ENCODE results near the gene SAPCD1. TPM values are rescaled to one million over a fixed set of nuclear protein-coding genes. Genes with fewer than 3 reads are reported as not detected.
A peak's percentile ranks its signal among the peaks of the same experiment; 100 is the strongest.

SAPCD1 gene
- polyA plus RNA-seq, 3 donors = 10.4 TPM; not detected in 2

DNA sequence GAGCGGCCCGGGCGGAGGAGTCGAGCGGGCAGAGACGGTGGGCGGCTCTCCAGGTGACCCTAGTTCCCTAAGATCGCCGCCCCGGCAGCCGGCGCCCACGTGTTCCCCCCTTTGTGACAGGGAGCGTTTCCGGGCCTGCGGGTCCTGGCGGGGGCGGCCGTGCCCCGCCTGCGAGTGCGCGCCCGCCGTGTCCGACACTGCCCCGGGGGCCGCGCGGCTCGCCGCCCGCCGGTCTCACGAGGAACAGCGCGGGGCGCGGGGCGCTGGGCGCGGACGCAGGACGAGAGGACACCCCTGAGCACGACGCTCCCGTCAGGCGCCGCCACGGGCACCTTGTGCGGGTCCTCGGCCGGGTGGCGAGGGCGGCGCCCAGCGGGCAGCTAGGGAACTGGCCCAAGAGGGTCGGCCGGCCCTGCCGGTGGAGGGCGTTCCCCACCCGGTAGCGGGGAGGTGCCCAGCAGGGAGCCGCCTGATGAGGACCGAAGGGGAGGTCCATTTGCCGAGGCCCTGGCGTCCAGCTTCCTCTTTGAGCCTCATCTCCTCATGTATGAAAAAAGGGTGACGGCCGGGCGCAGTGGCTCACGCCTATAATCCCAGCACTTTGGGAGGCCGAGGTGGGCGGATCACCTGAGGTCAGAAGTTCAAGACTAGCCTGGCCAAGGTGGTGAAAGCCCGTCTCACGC, 33.3 kb downstream of the SAPCD1 start, which contains the start of gene VARS1:
VARS1 (minus strand) TSS at position 137 of the 683 bp plus-strand sequence. CDS start 535 bp downstream, outside the sequence.
- intact Hi-C loops (cut with micrococcal nuclease) = loop anchor here in 1 of 2 donors (2.0 to 10.0 kb wide), 2 partner anchors 27 to 61 kb away; partner anchors contain the start of gene CLIC1
- H3K4me1 ChIP-seq (ENCODE audit: control insufficient read depth in 1 of 2, insufficient read depth in 2 of 2, low read length in 2 of 2) = peaks cover 24 to 30% of the 10 kb centered on the region in 2 donors

DNA sequence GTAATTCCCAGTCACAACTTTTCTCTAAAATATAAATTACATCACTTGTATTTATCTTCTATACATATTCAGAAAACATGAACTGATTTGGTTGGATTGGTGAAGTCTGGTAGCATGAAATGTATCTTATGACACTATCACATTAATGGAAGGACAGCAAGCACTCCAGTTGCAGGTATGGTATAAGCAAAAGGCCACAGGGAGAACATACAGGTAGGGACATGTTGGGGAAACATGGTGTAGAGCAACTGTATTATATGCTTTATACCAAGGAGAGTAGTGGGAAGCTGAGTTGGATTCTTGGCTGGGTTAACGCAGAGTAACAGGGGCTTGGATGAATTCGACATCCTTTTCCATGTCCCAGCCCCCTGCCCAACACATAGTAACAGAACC, 34.5 kb downstream of the SAPCD1 start:
- H2AFZ ChIP-seq (ENCODE audit: insufficient read depth, low read depth, low read length, poor library complexity, severe bottlenecking) = no peak overlapping the region
- no peaks in the 10 kb centered on the region for H3K27me3 ChIP-seq (ENCODE audit: control insufficient read depth in 2 of 2, insufficient read depth in 2 of 2, low read length in 2 of 2)
- H3K4me3 ChIP-seq (replicated peaks in 1 of 3; ENCODE audit: low read depth in 2 of 3, low read length in 3 of 3) = no peak overlapping the region
- Mint-ChIP-seq H3K4me3 (no peak overlapping the region), H3K27ac (peak overlapping the region in 6 of 7 donors; percentile 13 to 87 (median 59)), H3K36me3 (peaks cover 14 to 24% of the 10 kb centered on the region in 2 donors), H3K9me3 (no peaks in the 10 kb centered on the region), H3K27me3 (ENCODE audit: low read depth in 3 of 3) (peaks cover 0 to 2% (median 0%) of the 10 kb centered on the region in 3 donors), H3K4me1 (peaks cover 21% of the 10 kb centered on the region)
- no peak overlapping the region for H3K9ac ChIP-seq (ENCODE audit: insufficient read depth, low read length, poor library complexity, severe bottlenecking)
- TF ChIP-seq, protein P1, sequence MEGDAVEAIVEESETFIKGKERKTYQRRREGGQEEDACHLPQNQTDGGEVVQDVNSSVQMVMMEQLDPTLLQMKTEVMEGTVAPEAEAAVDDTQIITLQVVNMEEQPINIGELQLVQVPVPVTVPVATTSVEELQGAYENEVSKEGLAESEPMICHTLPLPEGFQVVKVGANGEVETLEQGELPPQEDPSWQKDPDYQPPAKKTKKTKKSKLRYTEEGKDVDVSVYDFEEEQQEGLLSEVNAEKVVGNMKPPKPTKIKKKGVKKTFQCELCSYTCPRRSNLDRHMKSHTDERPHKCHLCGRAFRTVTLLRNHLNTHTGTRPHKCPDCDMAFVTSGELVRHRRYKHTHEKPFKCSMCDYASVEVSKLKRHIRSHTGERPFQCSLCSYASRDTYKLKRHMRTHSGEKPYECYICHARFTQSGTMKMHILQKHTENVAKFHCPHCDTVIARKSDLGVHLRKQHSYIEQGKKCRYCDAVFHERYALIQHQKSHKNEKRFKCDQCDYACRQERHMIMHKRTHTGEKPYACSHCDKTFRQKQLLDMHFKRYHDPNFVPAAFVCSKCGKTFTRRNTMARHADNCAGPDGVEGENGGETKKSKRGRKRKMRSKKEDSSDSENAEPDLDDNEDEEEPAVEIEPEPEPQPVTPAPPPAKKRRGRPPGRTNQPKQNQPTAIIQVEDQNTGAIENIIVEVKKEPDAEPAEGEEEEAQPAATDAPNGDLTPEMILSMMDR (IDR thresholded peaks at IDR 0.05) = no peak
- H3K4me2 ChIP-seq (replicated peaks; ENCODE audit: extremely low read depth, low read length, poor library complexity, severe bottlenecking) = no peak overlapping the region
- H4K20me1 ChIP-seq (ENCODE audit: insufficient read depth, low read length) = no peaks in the 10 kb centered on the region
- WGBS (ENCODE audit: insufficient coverage) = no CpG with 5 or more reads among the region's 2 CpGs
- peak overlapping the region in 1 of 2 donors; percentile 31 for H3K27ac ChIP-seq (ENCODE audit: low read depth in 1 of 2, low read length in 2 of 2)
- H3K79me2 ChIP-seq (ENCODE audit: insufficient read depth, low read length) = peaks cover 31% of the 10 kb centered on the region
- H3K36me3 ChIP-seq (replicated peaks in 1 of 2; ENCODE audit: control insufficient read depth in 1 of 2, insufficient read depth in 2 of 2, low read length in 2 of 2) = peaks cover 3 to 22% of the 10 kb centered on the region in 2 donors
- DNase-seq = no peak
- no peaks in the 10 kb centered on the region for H3K9me3 ChIP-seq (replicated peaks in 1 of 2; ENCODE audit: control insufficient read depth in 1 of 2, insufficient read depth in 1 of 2, low read length in 2 of 2)
- peaks cover 19 to 27% of the 10 kb centered on the region in 2 donors for H3K4me1 ChIP-seq (ENCODE audit: control insufficient read depth in 1 of 2, insufficient read depth in 2 of 2, low read length in 2 of 2)
- intact Hi-C loops (cut with micrococcal nuclease) = loop anchor here in 1 of 2 donors (10.0 kb wide), 1 partner anchor 62 kb away; the partner anchor contains the start of gene CLIC1

More for the DNA sequence above, 33.3 kb downstream of the SAPCD1 start, which contains the start of gene VARS1:
- no peaks in the 10 kb centered on the region for H3K9me3 Mint-ChIP-seq
- TF ChIP-seq, protein P1 (IDR thresholded peaks at IDR 0.05) = peak; percentile 78
- Histone ChIP-seq H3K79me2 (ENCODE audit: insufficient read depth, low read length) (peaks cover 28% of the 10 kb centered on the region), H3K9me3 (replicated peaks in 1 of 2; ENCODE audit: control insufficient read depth in 1 of 2, insufficient read depth in 1 of 2, low read length in 2 of 2) (no peaks in the 10 kb centered on the region), H3K27ac (ENCODE audit: low read depth in 1 of 2, low read length in 2 of 2) (peak within 1 kb of the TSS; percentile 72 to 95), H2AFZ (ENCODE audit: insufficient read depth, low read depth, low read length, poor library complexity, severe bottlenecking) (peak within 1 kb of the TSS; percentile 98), H3K9ac (ENCODE audit: insufficient read depth, low read length, poor library complexity, severe bottlenecking) (peak within 1 kb of the TSS; percentile 94), H3K4me2 (replicated peaks; ENCODE audit: extremely low read depth, low read length, poor library complexity, severe bottlenecking) (peak within 1 kb of the TSS; percentile 96), H3K36me3 (replicated peaks in 1 of 2; ENCODE audit: control insufficient read depth in 1 of 2, insufficient read depth in 2 of 2, low read length in 2 of 2) (peaks cover 7 to 22% of the 10 kb centered on the region in 2 donors), H4K20me1 (ENCODE audit: insufficient read depth, low read length) (no peaks in the 10 kb centered on the region), H3K27me3 (ENCODE audit: control insufficient read depth in 2 of 2, insufficient read depth in 2 of 2, low read length in 2 of 2) (no peaks in the 10 kb centered on the region), H3K4me3 (replicated peaks in 1 of 3; ENCODE audit: low read depth in 2 of 3, low read length in 3 of 3) (peak within 1 kb of the TSS; percentile 61 to 98 (median 66))
- H3K36me3 Mint-ChIP-seq = peaks cover 14 to 24% of the 10 kb centered on the region in 2 donors
- H3K27me3 Mint-ChIP-seq (ENCODE audit: low read depth in 3 of 3) = peaks cover 0 to 2% (median 0%) of the 10 kb centered on the region in 3 donors
- H3K27ac Mint-ChIP-seq = peak within 1 kb of the TSS; percentile 97 to 99 (median 99)
- DNase-seq = peak; percentile 96 to 97 (median 97)
- peaks cover 25% of the 10 kb centered on the region for H3K4me1 Mint-ChIP-seq
- WGBS (ENCODE audit: insufficient coverage) = under 1% methylated on average over 74 of the region's 75 CpGs
- H3K4me3 Mint-ChIP-seq = peak within 1 kb of the TSS; percentile 99

Measured in CD14-positive monocyte (primary cell).